Activated naive CD8-positive, alpha-beta T cell treated with anti-CD3 and anti-CD28 coated beads, Interleukin-2, amount 10 ng/mL, durations not matched to agents 7 days and 5 days (primary cell): Measurements from ENCODE around the gene ZNF345. TPM values are rescaled to one million over a fixed set of nuclear protein-coding genes. Genes with fewer than 3 reads are reported as not detected.

Source experiments
- ATAC-seq: fragments of 150-1000 bp; cut with Tn5 transposase; one replicate; pipeline ENCODE4 v1.10.0; 2021; ENCODE audit warnings: low read depth, moderate library complexity
- POLR2A ChIA-PET: fragments of 350-600 bp; sonication (Branson Sonifier 250); formaldehyde crosslinking; loops from one replicate; lab custom pipeline; 2021; ENCODE audit warnings: antibody characterized with exemption; lab: Charles Lee
- DNase-seq: peaks from one replicate; pipeline ENCODE4 v3.0.0; 2021
- H3K27ac Mint-ChIP-seq: one replicate; pipeline ENCODE4 v1.8.0; 2022; ENCODE audit warnings: mild to moderate bottlenecking, mixed read lengths
- H3K27me3 Mint-ChIP-seq: one replicate; pipeline ENCODE4 v1.8.0; 2022; ENCODE audit warnings: mild to moderate bottlenecking, moderate library complexity, mixed read lengths
- H3K36me3 Mint-ChIP-seq: one replicate; pipeline ENCODE4 v1.8.0; 2021; ENCODE audit warnings: mild to moderate bottlenecking, mixed read lengths
- H3K4me1 Mint-ChIP-seq: one replicate; pipeline ENCODE4 v1.8.0; 2021; ENCODE audit warnings: mixed read lengths
- H3K4me3 Mint-ChIP-seq: one replicate; pipeline ENCODE4 v1.8.0; 2022; ENCODE audit warnings: mild to moderate bottlenecking, moderate library complexity, mixed read lengths
- H3K9me3 Mint-ChIP-seq: one replicate; pipeline ENCODE4 v1.8.0; 2021; ENCODE audit warnings: mixed read lengths
- total RNA-seq, 2 experiments: library from RNA; stranded (reverse); gene quantifications; one replicate each; pipeline ENCODE4 v1.2.3, GENCODE V29; 2021

The ZNF345 gene
- total RNA-seq, 2 experiments from 2014 or later, result 10.0 to 11.0 TPM

DNA sequence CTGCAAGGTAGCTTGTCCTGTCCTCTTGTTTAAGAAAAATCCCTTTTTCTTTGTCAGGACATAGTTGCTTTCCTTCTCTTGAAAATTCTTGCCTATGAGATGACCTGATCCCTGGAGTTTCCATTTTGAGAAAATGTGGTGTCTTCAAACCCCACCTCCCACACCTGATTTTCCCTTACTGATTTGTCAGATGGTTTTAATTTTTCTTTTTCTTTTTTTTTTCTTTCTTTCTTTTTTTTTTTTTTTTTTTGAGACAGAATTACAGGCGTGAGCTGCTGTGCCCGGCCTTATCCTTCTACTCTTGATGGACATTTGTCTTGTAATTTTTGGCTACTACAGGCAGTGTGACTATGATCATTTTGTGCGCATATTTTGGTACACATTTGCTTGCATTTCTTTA is 1.2 kb downstream of the ZNF345 start:
- POLR2A ChIA-PET, result interaction anchor here (0.7 kb wide), 1 partner anchor 913 kb away, joined by 4 read pairs; no protein-coding TSS in a partner anchor
- no peak overlapping the region for H3K4me3 Mint-ChIP-seq
- peaks cover 46% of the 10 kb centered on the region for H3K36me3 Mint-ChIP-seq
- H3K9me3 Mint-ChIP-seq, result peaks cover 13% of the 10 kb centered on the region
- ATAC-seq (no peak), DNase-seq (no peak)
- H3K27me3 Mint-ChIP-seq, result no peaks in the 10 kb centered on the region
- peaks cover 6% of the 10 kb centered on the region for H3K4me1 Mint-ChIP-seq
- no peak overlapping the region for H3K27ac Mint-ChIP-seq

DNA sequence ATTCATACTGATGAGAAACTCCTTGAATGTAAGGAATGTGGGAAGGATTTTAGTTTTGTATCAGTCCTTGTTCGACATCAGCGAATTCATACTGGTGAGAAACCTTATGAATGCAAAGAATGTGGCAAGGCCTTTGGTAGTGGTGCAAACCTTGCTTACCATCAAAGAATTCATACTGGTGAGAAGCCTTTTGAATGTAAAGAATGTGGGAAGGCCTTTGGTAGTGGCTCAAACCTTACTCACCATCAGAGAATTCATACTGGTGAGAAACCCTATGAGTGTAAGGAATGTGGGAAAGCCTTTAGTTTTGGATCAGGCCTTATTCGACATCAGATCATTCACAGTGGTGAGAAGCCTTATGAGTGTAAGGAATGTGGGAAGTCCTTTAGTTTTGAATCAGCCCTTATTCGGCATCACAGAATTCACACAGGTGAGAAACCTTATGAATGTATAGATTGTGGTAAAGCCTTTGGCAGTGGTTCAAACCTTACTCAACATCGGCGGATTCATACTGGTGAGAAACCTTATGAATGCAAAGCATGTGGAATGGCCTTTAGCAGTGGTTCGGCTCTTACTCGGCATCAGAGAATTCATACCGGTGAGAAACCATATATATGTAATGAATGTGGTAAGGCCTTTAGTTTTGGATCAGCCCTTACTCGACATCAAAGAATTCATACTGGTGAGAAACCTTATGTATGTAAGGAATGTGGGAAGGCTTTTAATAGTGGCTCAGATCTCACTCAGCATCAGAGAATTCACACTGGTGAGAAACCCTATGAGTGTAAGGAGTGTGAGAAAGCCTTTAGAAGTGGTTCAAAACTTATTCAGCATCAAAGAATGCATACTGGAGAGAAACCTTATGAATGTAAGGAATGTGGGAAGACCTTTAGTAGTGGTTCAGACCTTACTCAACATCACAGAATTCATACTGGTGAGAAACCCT is 26.6 kb downstream of the ZNF345 start:
- DNase-seq (no peak), ATAC-seq (no peak)
- no peaks in the 10 kb centered on the region for H3K4me1 Mint-ChIP-seq
- POLR2A ChIA-PET, result no interaction called here
- H3K27me3 Mint-ChIP-seq, result no peaks in the 10 kb centered on the region
- peaks cover 45% of the 10 kb centered on the region for H3K36me3 Mint-ChIP-seq
- no peak overlapping the region for H3K4me3 Mint-ChIP-seq
- H3K9me3 Mint-ChIP-seq, result peaks cover 24% of the 10 kb centered on the region
- H3K27ac Mint-ChIP-seq, result no peak overlapping the region

DNA sequence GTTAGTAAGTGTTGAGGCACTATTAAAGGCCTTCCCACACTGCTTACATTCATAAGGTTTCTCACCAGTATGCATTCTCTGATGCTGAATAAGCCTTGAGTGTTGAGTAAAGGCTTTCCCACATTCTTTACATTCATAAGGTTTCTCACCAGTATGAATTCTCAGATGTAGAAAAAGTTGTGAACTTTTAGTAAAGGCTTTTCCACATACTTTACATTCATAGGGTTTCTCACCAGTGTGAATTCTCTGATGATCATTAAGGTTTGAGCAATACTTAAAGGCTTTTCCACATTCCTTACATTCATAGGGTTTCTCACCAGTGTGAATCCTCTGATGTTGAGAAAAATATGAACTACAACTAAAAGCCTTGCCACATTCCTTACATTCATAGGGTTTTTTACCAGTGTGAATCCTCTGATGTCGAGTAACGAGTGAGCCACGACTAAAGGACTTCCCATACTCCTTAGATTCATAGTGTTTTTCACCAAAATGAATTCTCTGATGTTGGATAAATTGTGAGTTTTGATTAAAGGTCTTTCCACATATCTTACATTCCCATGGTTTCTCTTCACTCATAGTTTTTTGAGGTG is 41.2 kb downstream of the ZNF345 start:
- H3K4me1 Mint-ChIP-seq, result no peaks in the 10 kb centered on the region
- DNase-seq, result no peak

DNA sequence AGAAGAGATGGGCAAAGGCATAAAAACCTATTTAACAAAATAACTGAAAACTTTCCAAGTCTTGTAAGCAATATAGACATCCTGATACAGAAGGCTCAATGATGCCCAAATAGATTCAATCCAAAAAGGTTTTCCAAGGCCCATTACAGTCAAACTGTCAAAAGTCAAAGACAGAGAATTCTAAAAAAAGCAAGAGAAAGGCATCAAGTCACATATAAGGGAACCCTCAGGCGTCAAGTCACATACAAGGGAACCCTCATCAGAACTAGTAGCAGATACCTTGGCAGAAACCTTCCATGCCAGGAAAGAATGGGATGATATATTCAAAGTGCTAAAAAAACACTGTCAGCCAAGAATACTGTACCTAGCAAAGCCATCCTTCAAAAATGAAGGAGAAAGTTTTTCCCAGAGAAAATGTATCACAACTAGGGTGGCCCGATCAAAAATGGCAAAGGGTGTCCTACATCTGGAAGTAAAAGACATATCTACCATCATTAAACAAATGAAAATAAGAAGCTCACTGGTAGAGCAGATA is 44.2 kb downstream of the ZNF345 start:
- no peaks in the 10 kb centered on the region for H3K4me1 Mint-ChIP-seq
- POLR2A ChIA-PET, result no interaction called here
- ATAC-seq (no peak), DNase-seq (no peak)
- no peak overlapping the region for H3K4me3 Mint-ChIP-seq
- peaks cover 87% of the 10 kb centered on the region for H3K36me3 Mint-ChIP-seq
- H3K9me3 Mint-ChIP-seq, result peaks cover 43% of the 10 kb centered on the region
- no peak overlapping the region for H3K27ac Mint-ChIP-seq
- no peaks in the 10 kb centered on the region for H3K27me3 Mint-ChIP-seq

More for the DNA sequence above, 41.2 kb downstream of the ZNF345 start:
- no peak for ATAC-seq
- Mint-ChIP-seq H3K4me3 (no peak overlapping the region), H3K36me3 (peaks cover 70% of the 10 kb centered on the region), H3K9me3 (peaks cover 44% of the 10 kb centered on the region), H3K27ac (no peak overlapping the region), H3K27me3 (no peaks in the 10 kb centered on the region)
- POLR2A ChIA-PET, result no interaction called here

DNA sequence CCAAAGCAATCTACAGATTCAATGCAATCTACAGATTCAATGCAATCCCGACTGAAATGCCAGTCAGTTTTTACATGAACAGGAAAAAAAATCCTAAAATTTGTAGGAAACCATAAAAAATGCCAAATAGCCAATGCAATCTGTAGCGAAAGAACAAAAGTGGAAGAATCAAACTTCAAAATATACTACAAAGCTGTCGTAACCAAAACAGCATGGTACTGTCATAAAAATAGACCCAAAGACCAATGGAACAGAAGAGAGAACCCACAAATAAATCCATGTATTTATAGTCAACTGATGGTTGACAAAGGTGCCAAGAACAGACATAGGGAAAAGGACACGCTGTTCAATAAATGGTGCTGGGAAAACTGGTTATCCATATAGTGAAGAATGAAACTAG is 47.7 kb downstream of the ZNF345 start:
- Mint-ChIP-seq H3K9me3 (peaks cover 36% of the 10 kb centered on the region), H3K4me1 (no peaks in the 10 kb centered on the region), H3K27ac (no peak overlapping the region), H3K4me3 (no peak overlapping the region), H3K36me3 (peaks cover 88% of the 10 kb centered on the region), H3K27me3 (no peaks in the 10 kb centered on the region)
- DNase-seq, result no peak
- ATAC-seq, result no peak
- POLR2A ChIA-PET, result no interaction called here

DNA sequence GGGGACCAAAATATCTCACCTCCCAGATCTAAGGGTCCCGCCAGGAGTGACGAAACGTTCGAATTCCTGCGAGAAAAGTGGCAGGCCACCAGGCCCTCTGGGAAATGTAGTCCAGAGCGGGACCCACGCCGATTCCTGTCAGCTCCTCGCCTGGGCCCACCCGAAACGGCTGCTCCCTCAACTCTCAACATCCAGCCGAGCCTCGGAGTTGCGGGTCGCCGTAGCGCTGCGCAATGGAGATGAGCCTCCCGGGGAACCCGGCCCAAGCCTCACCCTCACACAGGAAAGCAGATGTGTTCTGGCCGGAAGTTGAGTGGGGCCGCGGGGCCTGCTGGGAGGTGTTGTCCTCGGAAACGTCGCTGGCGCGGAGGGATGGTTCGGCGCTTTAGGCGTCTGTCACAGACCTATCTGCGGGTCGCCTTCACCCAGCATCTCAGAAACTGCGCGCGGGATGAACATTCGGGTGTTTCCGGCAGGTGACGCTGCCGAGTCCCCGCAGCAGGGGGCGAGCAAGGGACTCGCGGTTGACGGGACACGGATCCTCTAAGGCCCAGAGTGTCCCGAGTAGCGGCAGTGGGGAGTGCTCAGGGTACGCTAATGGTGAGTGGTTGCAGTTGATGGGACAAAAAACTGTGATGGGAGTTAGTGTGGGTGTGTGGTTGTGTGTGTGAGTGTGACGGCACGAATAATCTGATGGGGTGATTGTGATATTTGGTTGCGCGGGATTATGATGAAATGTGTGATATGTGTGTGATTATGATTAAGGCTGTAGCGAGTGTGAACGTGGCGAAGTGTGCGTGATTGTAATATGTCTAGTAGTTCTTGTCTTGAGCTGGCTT is 65.5 kb downstream of the ZNF345 start, which contains the start of the genes ZNF568 and ZNF829:
TSS of gene ZNF568 (plus strand) at position 341 of the 839 bp plus-strand sequence. CDS start 6,439 bp downstream, outside the sequence.
TSS of gene ZNF829 (minus strand) at position 300 of the 839 bp plus-strand sequence. CDS start 1,124 bp downstream, outside the sequence.
- DNase-seq, result peak; percentile 93
- POLR2A ChIA-PET, result interaction anchor here (0.5 to 1.5 kb wide), 7 partner anchors 66 to 590 kb away, joined by 3 to 9 read pairs (median 4); partner anchors contain the start of genes ZNF345, ZNF382, ZNF420 and ZNF790
- Mint-ChIP-seq H3K4me1 (peaks cover 22% of the 10 kb centered on the region), H3K27me3 (no peaks in the 10 kb centered on the region), H3K27ac (peak within 1 kb of the TSS; percentile 98), H3K4me3 (peak within 1 kb of the TSS; percentile 88), H3K9me3 (peaks cover 19% of the 10 kb centered on the region), H3K36me3 (peaks cover 66% of the 10 kb centered on the region)
- peak; percentile 98 for ATAC-seq

DNA sequence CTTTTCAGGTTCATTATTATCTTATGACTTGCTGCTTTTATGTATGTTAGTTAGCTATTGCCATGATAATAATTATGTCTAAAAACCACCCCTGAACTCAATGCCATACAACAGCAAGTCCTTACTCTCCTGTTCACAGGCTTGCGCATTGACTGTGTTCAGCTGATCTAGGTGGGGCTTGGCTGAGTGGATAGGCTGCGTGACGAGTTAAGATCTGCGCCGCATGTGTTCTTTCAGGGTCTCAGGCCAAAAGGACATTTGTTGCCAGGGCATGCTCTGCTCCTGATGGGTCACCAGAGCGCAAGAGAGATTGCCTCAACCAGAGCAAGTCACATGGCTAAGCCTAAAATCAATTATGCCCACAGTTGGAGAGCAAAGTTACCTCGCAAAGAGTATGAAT is 66.3 kb downstream of the ZNF345 start:
- ATAC-seq (no peak), DNase-seq (peak; percentile 34)
- Mint-ChIP-seq H3K4me3 (peak overlapping the region; percentile 88), H3K27ac (peak overlapping the region; percentile 98), H3K4me1 (peaks cover 22% of the 10 kb centered on the region), H3K36me3 (peaks cover 66% of the 10 kb centered on the region), H3K9me3 (peaks cover 19% of the 10 kb centered on the region), H3K27me3 (no peaks in the 10 kb centered on the region)
- POLR2A ChIA-PET, result interaction anchor here (0.5 to 1.5 kb wide), 6 partner anchors 66 to 590 kb away, joined by 3 to 9 read pairs (median 4); partner anchors contain the start of genes ZNF345, ZNF382, ZNF420 and ZNF790

DNA sequence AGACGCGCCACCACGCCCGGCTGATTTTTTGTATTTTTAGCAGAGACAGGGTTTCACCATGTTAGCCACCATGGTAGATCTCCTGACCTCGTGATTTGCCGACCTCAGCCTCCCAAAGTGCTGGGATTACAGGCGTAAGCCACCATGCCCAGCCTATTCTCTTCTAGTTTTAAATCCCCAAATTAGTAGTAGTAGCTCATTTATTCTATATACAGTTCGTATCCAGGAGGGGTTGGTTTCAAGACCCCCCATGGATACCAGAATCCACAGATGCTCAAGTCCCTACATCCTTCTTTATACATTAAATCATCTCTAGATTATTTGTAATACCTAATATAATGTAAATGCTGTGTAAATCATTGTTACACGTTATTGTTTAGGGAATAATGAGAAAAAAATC is 67.4 kb downstream of the ZNF345 start:
- H3K36me3 Mint-ChIP-seq, result peaks cover 66% of the 10 kb centered on the region
- peaks cover 22% of the 10 kb centered on the region for H3K4me1 Mint-ChIP-seq
- H3K27me3 Mint-ChIP-seq, result no peaks in the 10 kb centered on the region
- H3K27ac Mint-ChIP-seq, result no peak overlapping the region
- ATAC-seq, result no peak
- peak overlapping the region; percentile 21 for H3K4me3 Mint-ChIP-seq
- POLR2A ChIA-PET, result no interaction called here
- H3K9me3 Mint-ChIP-seq, result peaks cover 22% of the 10 kb centered on the region
- DNase-seq, result no peak

Other genes with a start within 250 kb of the ZNF345 start
- gene ZNF382, start 245.6 kb upstream of the ZNF345 start, total RNA-seq, result 10 to 100 TPM; 15.6 to 16.2 TPM
- gene ZNF461, start 184.0 kb upstream of the ZNF345 start, total RNA-seq, result 10 to 100 TPM; 11.5 to 13.8 TPM
- 10 to 100 TPM; 13.6 to 15.5 TPM for gene ZNF567, start 163.3 kb upstream of the ZNF345 start, total RNA-seq
- gene ZNF850, start 78.1 kb upstream of the ZNF345 start, total RNA-seq, result 10 to 100 TPM; 16.9 to 17.6 TPM
- 10 to 100 TPM; 13.9 to 16.2 TPM for gene ZNF790, start 12.5 kb upstream of the ZNF345 start, total RNA-seq
- gene ZNF829, start 65.4 kb downstream of the ZNF345 start, total RNA-seq, result 1 to 10 TPM; 8.4 to 9.0 TPM
- gene ZNF568, start 65.5 kb downstream of the ZNF345 start, total RNA-seq, result 10 to 100 TPM; 13.2 to 14.7 TPM
- gene ZNF420, start 227.6 kb downstream of the ZNF345 start, total RNA-seq, result 10 to 100 TPM; 12.7 to 17.1 TPM